Gastroesophageal sphincter (tissue), 4 donors: Measurements from ENCODE around the gene CHD9NB. TPM values are rescaled to one million over a fixed set of nuclear protein-coding genes. Genes with fewer than 3 reads are reported as not detected.

Source experiments
- ATAC-seq: fragments of 150-250 bp; one replicate; pipeline ENCODE4 v1.9.1; 2016; ENCODE audit warnings: mild to moderate bottlenecking, moderate library complexity
- H3K27ac ChIP-seq, 4 donors: fragments of 200-600 bp; sonication (generic) in 3 of 4; 1 replicate in 3 of 4; 2 replicates in 1 of 4; pipeline ENCODE4 v1.5.1; 2016 to 2019
- H3K27me3 ChIP-seq: fragments of 200-600 bp; sonication (generic); one replicate; pipeline ENCODE4 v1.5.1; 2019
- H3K36me3 ChIP-seq, 2 donors: fragments of 200-600 bp; sonication (generic); one replicate each; pipeline ENCODE4 v1.5.1; 2019; ENCODE audit warnings: control low read depth in 1 of 2
- H3K4me1 ChIP-seq, 3 donors: fragments of 200-600 bp; sonication (generic); 1 replicate in 2 of 3; 2 replicates in 1 of 3; pipeline ENCODE4 v1.5.1; 2016 to 2019; ENCODE audit warnings: control low read depth in 2 of 3
- H3K4me3 ChIP-seq, 2 donors: fragments of 200-600 bp; sonication (generic); one replicate each; pipeline ENCODE4 v1.5.1; 2019; ENCODE audit warnings: mild to moderate bottlenecking in 1 of 2, moderate library complexity in 1 of 2
- H3K9me3 ChIP-seq, 3 donors: fragments of 200-600 bp; sonication (generic); one replicate each; pipeline ENCODE4 v1.5.1; 2017 to 2019; ENCODE audit warnings: control low read depth in 2 of 3
- CTCF ChIP-seq, 4 experiments: fragments of 200-600 bp in 2 of 4; fragments of 450-650 bp in 2 of 4; sonication (generic) in 1 of 4; IDR thresholded peaks; one replicate each; pipeline ENCODE4 v1.5.1; 2017 to 2019; ENCODE audit warnings: antibody characterized with exemption in 4 of 4, mild to moderate bottlenecking in 2 of 4, moderate library complexity in 2 of 4
- EP300 ChIP-seq: sonication (generic); formaldehyde crosslinking; IDR thresholded peaks from one replicate; pipeline ENCODE4 v1.6.1; 2017; ENCODE audit warnings: antibody characterized with exemption, mild to moderate bottlenecking
- POLR2A ChIP-seq, 2 donors: fragments of 450-650 bp; IDR thresholded peaks; one replicate each; pipeline ENCODE4 v1.6.1; 2017; ENCODE audit warnings: antibody characterized with exemption in 2 of 2, mild to moderate bottlenecking in 2 of 2, moderate library complexity in 1 of 2
- POLR2AphosphoS5 ChIP-seq: sonication (generic); formaldehyde crosslinking; IDR thresholded peaks from one replicate; pipeline ENCODE4 v1.6.1; 2017; ENCODE audit warnings: antibody characterized with exemption
- WGBS, 2 donors: methylation state at CpG; one replicate each; pipeline ENCODE4 v1.1.5; 2018; ENCODE audit warnings: low coverage in 1 of 2; 5-methylcytosine and 5-hydroxymethylcytosine counted together
- total RNA-seq, 4 donors: library from RNA; depleted of rRNA; stranded (reverse); fragments of >200 nt; gene quantifications; one replicate each; pipeline ENCODE4 v1.1.0, GENCODE V29; 2016

Gene CHD9NB
- total RNA-seq, 4 donors from 2014 or later, result 0.17 to 1.1 TPM; not detected in 2

GRCh38 chr16:52991572-52991971 is 61.1 kb downstream of the CHD9NB start:
- no peaks in the 10 kb centered on the region for H3K27me3 ChIP-seq
- no peak for TF ChIP-seq EP300
- TF ChIP-seq CTCF (IDR thresholded peaks at IDR 0.05), result no peak
- TF ChIP-seq POLR2AphosphoS5, result no peak
- TF ChIP-seq POLR2A (IDR thresholded peaks at IDR 0.05), result no peak

More at GRCh38 chr16:52991572-52991971, 61.1 kb downstream of the CHD9NB start:
- Histone ChIP-seq H3K36me3 (no peaks in the 10 kb centered on the region), H3K9me3 (no peaks in the 10 kb centered on the region), H3K4me3 (no peak overlapping the region), H3K4me1 (no peaks in the 10 kb centered on the region), H3K27ac (no peak overlapping the region)
- ATAC-seq, result no peak
- WGBS, 2 donors, result 100% methylated on average over 1 of the region's 1 CpG; no CpG with 5 or more reads in 1 of the 2 donors

Other genes with a start within 250 kb of the CHD9NB start
- 10 to 100 TPM; 46.8 to 85.5 (median 55.6) TPM for gene CHD9, start 2.1 kb upstream of the CHD9NB start, total RNA-seq